22Rv1 (cell line): ENCODE results near the gene VSIR.

Source experiments
- ZFX ChIP-seq: fragments of 450-650 bp; IDR thresholded peaks from 2 replicates; pipeline ENCODE4 v1.6.1; 2017; ENCODE audit warnings: antibody characterized with exemption, borderline replicate concordance
- TF ChIP-seq, protein P1 (sequence below): fragments of 450-650 bp; IDR thresholded peaks from 2 replicates; pipeline ENCODE4 v1.5.1; 2017; ENCODE audit warnings: mild to moderate bottlenecking

- TF ChIP-seq, protein P1, sequence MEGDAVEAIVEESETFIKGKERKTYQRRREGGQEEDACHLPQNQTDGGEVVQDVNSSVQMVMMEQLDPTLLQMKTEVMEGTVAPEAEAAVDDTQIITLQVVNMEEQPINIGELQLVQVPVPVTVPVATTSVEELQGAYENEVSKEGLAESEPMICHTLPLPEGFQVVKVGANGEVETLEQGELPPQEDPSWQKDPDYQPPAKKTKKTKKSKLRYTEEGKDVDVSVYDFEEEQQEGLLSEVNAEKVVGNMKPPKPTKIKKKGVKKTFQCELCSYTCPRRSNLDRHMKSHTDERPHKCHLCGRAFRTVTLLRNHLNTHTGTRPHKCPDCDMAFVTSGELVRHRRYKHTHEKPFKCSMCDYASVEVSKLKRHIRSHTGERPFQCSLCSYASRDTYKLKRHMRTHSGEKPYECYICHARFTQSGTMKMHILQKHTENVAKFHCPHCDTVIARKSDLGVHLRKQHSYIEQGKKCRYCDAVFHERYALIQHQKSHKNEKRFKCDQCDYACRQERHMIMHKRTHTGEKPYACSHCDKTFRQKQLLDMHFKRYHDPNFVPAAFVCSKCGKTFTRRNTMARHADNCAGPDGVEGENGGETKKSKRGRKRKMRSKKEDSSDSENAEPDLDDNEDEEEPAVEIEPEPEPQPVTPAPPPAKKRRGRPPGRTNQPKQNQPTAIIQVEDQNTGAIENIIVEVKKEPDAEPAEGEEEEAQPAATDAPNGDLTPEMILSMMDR, result no peak
- no peak for TF ChIP-seq ZFX
These were observed 34.5 kb upstream of the VSIR start for GRCh38 chr10:71807557-71808510.
